GM12875 (cell line): Measurements from ENCODE around the gene NOTCH1.

Source experiments
- H3K4me3 ChIP-seq: one replicate; pipeline ENCODE4 v1.5.1; 2011; ENCODE audit warnings: low read depth, low read length, control low read depth
- CTCF ChIP-seq: IDR thresholded peaks from 2 replicates; pipeline ENCODE4 v1.5.1; 2011; ENCODE audit warnings: low read depth, mild to moderate bottlenecking, control low read depth, inconsistent platforms, low read length, moderate library complexity, borderline replicate concordance; ENCODE audit not compliant: insufficient read depth

The NOTCH1 gene

GRCh38 chr9:136542241-136543040 is 3.4 kb downstream of the NOTCH1 start:
- no peak for TF ChIP-seq CTCF
- H3K4me3 ChIP-seq, result no peak overlapping the region

GRCh38 chr9:136541709-136542108 is 4.1 kb downstream of the NOTCH1 start:
- H3K4me3 ChIP-seq, result no peak overlapping the region
- TF ChIP-seq CTCF, result no peak

- no peak for TF ChIP-seq CTCF
- no peak overlapping the region for H3K4me3 ChIP-seq
Observed at GRCh38 chr9:136541179-136541578, 4.7 kb downstream of the NOTCH1 start.

- TF ChIP-seq CTCF, result no peak
- no peak overlapping the region for H3K4me3 ChIP-seq
Observed at GRCh38 chr9:136539427-136540421, 6.1 kb downstream of the NOTCH1 start.

GRCh38 chr9:136538599-136539426 is 7.0 kb downstream of the NOTCH1 start:
- TF ChIP-seq CTCF, result no peak

GRCh38 chr9:136537896-136538598 is 7.8 kb downstream of the NOTCH1 start:
- H3K4me3 ChIP-seq, result no peak overlapping the region
- TF ChIP-seq CTCF, result no peak

More at GRCh38 chr9:136538599-136539426, 7.0 kb downstream of the NOTCH1 start:
- peak overlapping the region; percentile 26 for H3K4me3 ChIP-seq
